Astrocyte of the cerebellum (primary cell): ENCODE results near the gene KIAA0040.

Experiments used
- DNase-seq: peaks from one replicate; pipeline ENCODE4 v3.0.0-alpha.2; 2011; ENCODE audit warnings: low read depth
- H3K4me3 ChIP-seq: 2 replicates; pipeline ENCODE4 v1.5.1; 2011; ENCODE audit warnings: mild to moderate bottlenecking, low read depth, low read length, moderate library complexity
- CTCF ChIP-seq: IDR thresholded peaks from 2 replicates; pipeline ENCODE4 v1.5.1; 2012; ENCODE audit warnings: low read length, low read depth, moderate library complexity, mild to moderate bottlenecking; ENCODE audit errors: missing control alignments
- in situ Hi-C: cut with HindIII; loops from 2 replicates; pipeline ENCODE4 v1.10.0; 2017; ENCODE audit warnings: low sequenced_read_pairs

KIAA0040 gene

GRCh38 chr1:175167861-175168260, 24.7 kb downstream of the KIAA0040 start:
- no peak for TF ChIP-seq CTCF
- in situ Hi-C loops = no loop called here
- no peak overlapping the region for H3K4me3 ChIP-seq
- no peak for DNase-seq

GRCh38 chr1:175166746-175167145, 25.8 kb downstream of the KIAA0040 start:
- in situ Hi-C loops = no loop called here
- TF ChIP-seq CTCF = no peak
- no peak for DNase-seq
- no peak overlapping the region for H3K4me3 ChIP-seq

GRCh38 chr1:175164751-175165150, 27.8 kb downstream of the KIAA0040 start:
- in situ Hi-C loops = no loop called here
- no peak overlapping the region for H3K4me3 ChIP-seq
- TF ChIP-seq CTCF = no peak
- DNase-seq = no peak

- TF ChIP-seq CTCF = no peak
- in situ Hi-C loops = no loop called here
- H3K4me3 ChIP-seq = no peak overlapping the region
- DNase-seq = no peak
Observed at GRCh38 chr1:175163702-175164101, 28.9 kb downstream of the KIAA0040 start.

- in situ Hi-C loops = no loop called here
- H3K4me3 ChIP-seq = no peak overlapping the region
- DNase-seq = no peak
- no peak for TF ChIP-seq CTCF
Observed at GRCh38 chr1:175162955-175163354, 29.6 kb downstream of the KIAA0040 start.

GRCh38 chr1:175158170-175158591, 34.4 kb downstream of the KIAA0040 start:
- DNase-seq = no peak
- no peak for TF ChIP-seq CTCF
- H3K4me3 ChIP-seq = no peak overlapping the region
- in situ Hi-C loops = no loop called here

- H3K4me3 ChIP-seq = no peak overlapping the region
- DNase-seq = no peak
- in situ Hi-C loops = no loop called here
- no peak for TF ChIP-seq CTCF
Observed at GRCh38 chr1:175157200-175157599, 35.4 kb downstream of the KIAA0040 start.
